ENCODE data around the gene ZBTB37. TPM values are rescaled to one million over a fixed set of nuclear protein-coding genes. Genes with fewer than 3 reads are reported as not detected.

ZBTB37 gene
- total and polyA plus RNA-seq, 2 of the 4 experiments (the other 2 are of a cell fraction): 1.0 to 13.1 TPM

DNA sequence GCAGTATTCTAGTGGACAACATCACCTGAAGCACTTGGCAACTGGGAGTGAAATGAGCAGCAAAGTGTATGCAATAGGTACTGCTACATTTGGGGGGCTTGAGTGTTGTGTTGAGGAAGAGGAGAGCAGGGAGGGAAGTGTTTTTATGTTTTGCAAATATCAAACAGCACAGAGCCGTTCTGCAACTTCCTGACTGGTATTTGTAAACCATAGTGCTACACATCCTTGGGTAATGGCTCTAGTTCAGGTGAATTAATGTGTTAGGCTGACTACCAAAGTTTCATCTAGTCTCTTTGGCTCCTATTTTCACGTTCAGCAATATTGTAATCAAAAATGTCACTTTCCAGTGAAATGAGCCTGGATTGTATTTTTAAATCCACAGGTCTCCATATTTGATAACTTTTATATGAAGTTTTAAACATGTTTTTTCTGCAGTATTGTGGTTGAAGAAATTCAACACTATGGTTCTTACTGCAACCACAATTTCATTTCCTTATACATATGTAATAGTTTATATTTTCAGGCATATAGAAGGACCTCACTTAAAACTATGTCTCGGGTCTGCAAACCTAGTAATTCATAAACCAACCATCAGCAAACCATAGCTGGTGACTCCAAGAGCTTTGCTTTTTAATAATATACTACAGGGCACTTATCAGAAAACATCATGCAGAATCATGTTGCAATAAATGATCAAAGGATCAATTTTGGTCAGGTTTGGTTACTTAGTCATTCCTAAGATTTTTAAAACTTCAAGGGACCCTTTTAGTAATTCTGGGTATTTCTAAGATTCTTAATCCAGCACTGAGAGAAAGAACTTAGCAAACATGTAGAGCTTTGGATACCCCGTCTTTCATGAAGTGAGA lies 18.8 kb downstream of the ZBTB37 start:
- H2AK9ac ChIP-seq (replicated peaks; ENCODE audit: low read depth, low read length, poor library complexity): no peak overlapping the region
- peaks cover 13% of the 10 kb centered on the region for H3K36me3 ChIP-seq (ENCODE audit: control insufficient read depth, insufficient read depth, low read length)
- no peak overlapping the region for H2BK120ac ChIP-seq (ENCODE audit: low read depth, low read length)
- no peak overlapping the region for H4K91ac ChIP-seq (ENCODE audit: insufficient read depth, low read depth, low read length)
- no peak for TF ChIP-seq CHD1 (IDR thresholded peaks at IDR 0.05; ENCODE audit: low read depth, low read length)
- TF ChIP-seq RFX5 (IDR thresholded peaks at IDR 0.05; ENCODE audit: low read depth, low read length): no peak
- no peak for TF ChIP-seq FOS (IDR thresholded peaks at IDR 0.05; ENCODE audit: low read depth, low read length)
- no peak for TF ChIP-seq CEBPB (IDR thresholded peaks at IDR 0.05; ENCODE audit: low read depth, low read length)
- no peak for TF ChIP-seq SMC3 (IDR thresholded peaks at IDR 0.05; ENCODE audit: low read depth, low read length)
- TF ChIP-seq MAFK (IDR thresholded peaks at IDR 0.05; ENCODE audit: low read depth, low read length): no peak
- no peak for TF ChIP-seq NFE2L2 (IDR thresholded peaks at IDR 0.05; ENCODE audit: low read depth, low read length)
- TF ChIP-seq, protein P1, sequence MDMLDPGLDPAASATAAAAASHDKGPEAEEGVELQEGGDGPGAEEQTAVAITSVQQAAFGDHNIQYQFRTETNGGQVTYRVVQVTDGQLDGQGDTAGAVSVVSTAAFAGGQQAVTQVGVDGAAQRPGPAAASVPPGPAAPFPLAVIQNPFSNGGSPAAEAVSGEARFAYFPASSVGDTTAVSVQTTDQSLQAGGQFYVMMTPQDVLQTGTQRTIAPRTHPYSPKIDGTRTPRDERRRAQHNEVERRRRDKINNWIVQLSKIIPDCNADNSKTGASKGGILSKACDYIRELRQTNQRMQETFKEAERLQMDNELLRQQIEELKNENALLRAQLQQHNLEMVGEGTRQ (IDR thresholded peaks at IDR 0.05; ENCODE audit: low read depth, low read length): no peak
- TF ChIP-seq BHLHE40 (IDR thresholded peaks at IDR 0.05; ENCODE audit: low read depth, low read length): no peak
- no peak overlapping the region for H4K5ac ChIP-seq (ENCODE audit: low read depth, low read length)
- no peaks in the 10 kb centered on the region for H4K20me1 ChIP-seq (ENCODE audit: insufficient read depth, low read length)
- ChIA-PET POLR2A (ENCODE audit: unreplicated experiment) (no interaction called here), CTCF (no interaction called here)
- ATAC-seq (ENCODE audit: low read depth) (no peak), DNase-seq (no peak)
- no TSS peak for BruUV-seq (replicated peaks)
- no peak overlapping the region for H3K4me3 ChIP-seq (ENCODE audit: insufficient read depth, low read depth, low read length)
- H3K4ac ChIP-seq (ENCODE audit: low read depth, low read length): no peak overlapping the region
- no peak overlapping the region for H3K18ac ChIP-seq (ENCODE audit: low read depth, low read length)
- H3K4me2 ChIP-seq (ENCODE audit: low read depth, low read length): no peak overlapping the region
- H3K27ac ChIP-seq (ENCODE audit: insufficient read depth, low read length): no peak overlapping the region
- no peak overlapping the region for H2BK15ac ChIP-seq (ENCODE audit: low read depth, low read length)
- intact Hi-C loops (cut with micrococcal nuclease): no loop called here
- no peak overlapping the region for H2AK5ac ChIP-seq (ENCODE audit: low read depth, low read length)
- H3K9me3 ChIP-seq (ENCODE audit: control insufficient read depth, insufficient read depth, low read length): no peaks in the 10 kb centered on the region
- no peaks in the 10 kb centered on the region for H3K27me3 ChIP-seq (ENCODE audit: control insufficient read depth, insufficient read depth, low read length)
- no peaks in the 10 kb centered on the region for H3K4me1 ChIP-seq (ENCODE audit: control insufficient read depth, insufficient read depth, low read length)
- dilution Hi-C loops (cut with HindIII; ENCODE audit: low sequenced_read_pairs, unreplicated experiment): no loop called here
- H3K23ac ChIP-seq (ENCODE audit: low read depth, low read length): no peak overlapping the region
- no peak overlapping the region for H2AFZ ChIP-seq (replicated peaks; ENCODE audit: low read length, poor library complexity)
- H3K79me1 ChIP-seq (ENCODE audit: low read depth in 1 of 2, low read length in 2 of 2): peaks cover 0 to 3% of the 10 kb centered on the region in 2 experiments; a peak in 1 of 4 replicates
- no peak overlapping the region for H2BK20ac ChIP-seq (ENCODE audit: low read depth, low read length)
- no peak overlapping the region for H3K56ac ChIP-seq (ENCODE audit: extremely low read depth, insufficient read depth, low read length)
- H3K9ac ChIP-seq (ENCODE audit: low read depth, low read length): no peak overlapping the region
- H3K14ac ChIP-seq (replicated peaks; ENCODE audit: low read depth, low read length): no peak overlapping the region
- no peak overlapping the region for H4K8ac ChIP-seq (ENCODE audit: low read depth in 2 of 2, low read length in 2 of 2)
- no peak overlapping the region for H2BK5ac ChIP-seq (ENCODE audit: low read depth, low read length, poor library complexity, severe bottlenecking)
- in situ Hi-C loops (cut with MboI; ENCODE audit: low sequenced_read_pairs): no loop called here
- WGBS, 2 experiments (ENCODE audit: extremely low coverage in 2 of 2, insufficient read length in 1 of 2): no CpG with 5 or more reads among the region's 4 CpGs
- no peaks in the 10 kb centered on the region; the same call in 1 of the 2 replicates for H3K9me1 ChIP-seq (ENCODE audit: insufficient read depth, low read length)

Measured in IMR-90 (cell line).